SU-DHL-6 (cell line): Measurements from ENCODE around the gene NKX2-4.

ENCODE experiments used
- H2AFZ ChIP-seq: fragments of 200-600 bp; sonication (generic); 2 replicates; pipeline ENCODE4 v1.6.1; 2014; ENCODE audit warnings: low read depth, mild to moderate bottlenecking, moderate library complexity, mixed read lengths, antibody characterized with exemption, low read length; ENCODE audit not compliant: severe bottlenecking
- H3F3A ChIP-seq: fragments of 200-600 bp; shearing (Covaris generic); 2 replicates; pipeline ENCODE4 v1.6.0; 2016; ENCODE audit warnings: antibody characterized with exemption, mild to moderate bottlenecking; ENCODE audit not compliant: insufficient read depth
- H3K27ac ChIP-seq: fragments of 200-600 bp; sonication (generic); 2 replicates; pipeline ENCODE4 v1.5.1; 2016; ENCODE audit warnings: low read depth, mild to moderate bottlenecking, low read length, moderate library complexity, mixed read lengths
- H3K27me3 ChIP-seq: fragments of 200-600 bp; sonication (generic), shearing (Covaris generic); 2 replicates; pipeline ENCODE4 v1.6.0; 2014; ENCODE audit warnings: mild to moderate bottlenecking, low read length
- H3K36me3 ChIP-seq: fragments of 200-600 bp; sonication (generic); 2 replicates; pipeline ENCODE4 v1.6.1; 2014; ENCODE audit warnings: mild to moderate bottlenecking, low read length, mixed read lengths
- H3K4me2 ChIP-seq: fragments of 300-600, 200-600 bp; shearing (Covaris generic), sonication (generic); 2 replicates; pipeline ENCODE4 v1.6.0; 2014; ENCODE audit warnings: low read length, low read depth, mild to moderate bottlenecking; ENCODE audit not compliant: poor library complexity, severe bottlenecking
- H3K4me3 ChIP-seq: fragments of 200-600 bp; sonication (generic); 2 replicates; pipeline ENCODE4 v1.5.1; 2014; ENCODE audit warnings: antibody characterized with exemption, low read length, mild to moderate bottlenecking, mixed read lengths; ENCODE audit not compliant: insufficient read depth, poor library complexity, severe bottlenecking
- H3K79me2 ChIP-seq: fragments of 200-600 bp; sonication (generic); 2 replicates; pipeline ENCODE4 v1.6.1; 2014; ENCODE audit warnings: mild to moderate bottlenecking, low read length, moderate library complexity; ENCODE audit not compliant: insufficient read depth
- H3K9ac ChIP-seq: fragments of 200-600 bp; sonication (generic); 2 replicates; pipeline ENCODE4 v1.7.0; 2014; ENCODE audit warnings: mild to moderate bottlenecking, low read length
- H3K9me2 ChIP-seq: fragments of 200-600 bp; sonication (generic); replicated peaks from 2 replicates; pipeline ENCODE4 v1.6.1; 2014; ENCODE audit warnings: low read length; ENCODE audit not compliant: insufficient read depth
- H3K9me3 ChIP-seq: fragments of 200-600 bp; sonication (generic); 2 replicates; pipeline ENCODE4 v1.6.1; 2014; ENCODE audit warnings: low read length, mixed read lengths; ENCODE audit not compliant: insufficient read depth
- H4K20me1 ChIP-seq: fragments of 200-600 bp; sonication (generic); 2 replicates; pipeline ENCODE4 v1.6.1; 2014; ENCODE audit warnings: low read depth, mild to moderate bottlenecking, antibody characterized with exemption, low read length, moderate library complexity, mixed read lengths
- CTCF ChIP-seq: fragments of 200-600 bp; sonication (generic); IDR thresholded peaks from one replicate; pipeline ENCODE4 v1.5.1; 2017; ENCODE audit warnings: antibody characterized with exemption, mild to moderate bottlenecking, low read length, moderate library complexity; ENCODE audit not compliant: insufficient read depth, poor library complexity, severe bottlenecking
- EZH2phosphoT487 ChIP-seq: fragments of 200-600 bp; sonication (generic), shearing (Covaris generic); conservative IDR thresholded peaks from 2 replicates; pipeline ENCODE4 v1.6.1; 2018; ENCODE audit warnings: mild to moderate bottlenecking, antibody characterized with exemption, low read length, moderate library complexity, mixed read lengths

Gene NKX2-4

GRCh38 chr20:21391185-21391971 is 5.9 kb downstream of the NKX2-4 start:
- no peak overlapping the region for H3K4me3 ChIP-seq
- TF ChIP-seq EZH2phosphoT487 (no peak), CTCF (no peak)
- H3K9ac ChIP-seq, result no peak overlapping the region
- no peaks in the 10 kb centered on the region for H3K79me2 ChIP-seq
- no peaks in the 10 kb centered on the region for H3K9me3 ChIP-seq
- H2AFZ ChIP-seq, result no peak overlapping the region
- no peaks in the 10 kb centered on the region for H3K27me3 ChIP-seq
- no peaks in the 10 kb centered on the region for H4K20me1 ChIP-seq
- no peak overlapping the region for H3K27ac ChIP-seq
- H3K4me2 ChIP-seq, result no peak overlapping the region
- H3F3A ChIP-seq, result peaks cover 11% of the 10 kb centered on the region; the same call in 1 of the 2 replicates
- no peaks in the 10 kb centered on the region for H3K9me2 ChIP-seq
- 0 out of 2 replicates have a peak, but pooled peaks cover 2% of the 10 kb centered on the region for H3K36me3 ChIP-seq

DNA sequence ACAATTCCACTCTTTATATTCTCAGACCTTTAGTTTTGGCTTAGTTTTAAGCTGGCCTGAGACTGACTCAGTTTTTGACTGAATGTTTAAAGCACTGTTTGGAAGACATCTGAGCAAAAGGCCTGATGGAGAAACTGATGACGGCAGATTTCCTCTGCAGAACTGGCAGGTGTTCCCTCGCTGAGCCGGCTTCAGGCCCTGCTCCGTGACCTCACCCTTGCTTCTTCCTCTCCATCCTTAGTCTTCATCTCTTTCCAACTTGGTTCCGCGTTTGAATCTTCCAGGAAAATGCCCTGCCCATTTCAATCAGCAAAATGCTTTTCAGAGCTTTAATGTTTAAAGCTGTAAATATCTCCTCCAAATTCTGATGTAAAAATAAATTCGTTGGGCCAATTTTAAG is 6.6 kb downstream of the NKX2-4 start:
- H3K27me3 ChIP-seq, result no peaks in the 10 kb centered on the region
- H4K20me1 ChIP-seq, result no peaks in the 10 kb centered on the region
- H3K9me2 ChIP-seq, result no peaks in the 10 kb centered on the region
- no peak overlapping the region for H3K4me2 ChIP-seq
- no peaks in the 10 kb centered on the region for H3K9me3 ChIP-seq
- H3K79me2 ChIP-seq, result no peaks in the 10 kb centered on the region
- H3K4me3 ChIP-seq, result no peak overlapping the region
- 0 out of 2 replicates have a peak, but pooled peaks cover 2% of the 10 kb centered on the region for H3K36me3 ChIP-seq
- H3K9ac ChIP-seq, result no peak overlapping the region
- no peak for TF ChIP-seq CTCF
- no peak for TF ChIP-seq EZH2phosphoT487
- peaks cover 11% of the 10 kb centered on the region; the same call in 1 of the 2 replicates for H3F3A ChIP-seq
- no peak overlapping the region for H3K27ac ChIP-seq
- H2AFZ ChIP-seq, result no peak overlapping the region

DNA sequence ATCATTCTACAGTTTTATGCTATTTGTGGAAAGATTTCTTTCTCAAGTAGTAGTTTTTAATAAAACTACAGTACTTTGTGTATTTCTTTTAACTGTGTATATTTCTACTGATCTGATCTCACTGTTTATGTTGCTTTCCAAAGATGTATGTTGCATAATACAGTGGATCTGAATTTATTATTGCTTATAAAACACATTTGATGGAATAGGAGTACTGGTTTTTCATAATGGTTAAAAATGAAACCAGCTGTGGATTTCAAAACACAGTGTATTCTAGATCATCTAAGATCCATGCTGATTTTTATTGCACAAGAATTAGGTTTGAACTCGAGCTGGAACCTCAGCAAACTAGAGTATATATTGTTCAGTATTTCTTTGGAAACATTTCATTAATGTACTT is 8.0 kb downstream of the NKX2-4 start:
- Histone ChIP-seq H3K36me3 (peaks cover 2% of the 10 kb centered on the region; the same call in 1 of the 2 replicates), H2AFZ (no peak overlapping the region), H3K27ac (no peak overlapping the region), H3F3A (peaks cover 11% of the 10 kb centered on the region; the same call in 1 of the 2 replicates), H3K79me2 (no peaks in the 10 kb centered on the region), H3K27me3 (no peaks in the 10 kb centered on the region), H3K9me2 (no peaks in the 10 kb centered on the region), H3K9me3 (no peaks in the 10 kb centered on the region), H3K4me3 (no peak overlapping the region), H3K4me2 (no peak overlapping the region), H4K20me1 (no peaks in the 10 kb centered on the region), H3K9ac (no peak overlapping the region)
- TF ChIP-seq EZH2phosphoT487 (no peak), CTCF (no peak)
